OCI-LY3 (cell line): ENCODE data around the gene C9orf78.

Source experiments
- CTCF ChIP-seq: fragments of 200-600, 300-600 bp; sonication (generic); IDR thresholded peaks from 2 replicates; pipeline ENCODE4 v1.5.1; 2014; ENCODE audit warnings: antibody characterized with exemption, low read length, low read depth
- EZH2phosphoT487 ChIP-seq: fragments of 200-600 bp; shearing (Covaris generic); IDR thresholded peaks from 2 replicates; pipeline ENCODE4 v1.6.1; 2018; ENCODE audit warnings: antibody characterized with exemption, mixed run types, low read depth

GRCh38 chr9:129803676-129804060 is 31.4 kb downstream of the C9orf78 start:
- TF ChIP-seq CTCF (no peak), EZH2phosphoT487 (no peak)
